Suprapubic skin (tissue), 4 donors: ENCODE results near the gene NTPCR. TPM values are rescaled to one million over a fixed set of nuclear protein-coding genes. Genes with fewer than 3 reads are reported as not detected.

ENCODE experiments used
- DNase-seq, 2 donors: peaks; one replicate each; pipeline ENCODE4 v3.0.0-alpha.2; 2019; ENCODE audit warnings: low spot score in 2 of 2
- H3K27ac ChIP-seq: fragments of 200-600 bp; sonication (generic); one replicate; pipeline ENCODE4 v1.5.1; 2019
- H3K27me3 ChIP-seq: fragments of 200-600 bp; sonication (generic); one replicate; pipeline ENCODE4 v1.5.1; 2019
- H3K36me3 ChIP-seq: fragments of 200-600 bp; sonication (generic); one replicate; pipeline ENCODE4 v1.5.1; 2019
- H3K4me1 ChIP-seq: fragments of 200-600 bp; sonication (generic); one replicate; pipeline ENCODE4 v1.5.1; 2019
- H3K4me3 ChIP-seq: fragments of 200-600 bp; sonication (generic); one replicate; pipeline ENCODE4 v1.5.1; 2019; ENCODE audit warnings: mild to moderate bottlenecking
- H3K9me3 ChIP-seq: fragments of 200-600 bp; sonication (generic); one replicate; pipeline ENCODE4 v1.5.1; 2019
- EP300 ChIP-seq: sonication (generic); formaldehyde crosslinking; IDR thresholded peaks from one replicate; pipeline ENCODE4 v1.6.1; 2017; ENCODE audit warnings: antibody characterized with exemption
- POLR2A ChIP-seq, 2 donors: fragments of 450-650 bp; IDR thresholded peaks; one replicate each; pipeline ENCODE4 v1.6.1; 2017; ENCODE audit warnings: antibody characterized with exemption in 2 of 2, mild to moderate bottlenecking in 2 of 2, moderate library complexity in 2 of 2
- POLR2AphosphoS5 ChIP-seq, 3 donors: sonication (generic); formaldehyde crosslinking; IDR thresholded peaks; one replicate each; pipeline ENCODE4 v1.6.1; 2017; ENCODE audit warnings: antibody characterized with exemption in 3 of 3
- WGBS: methylation state at CpG from one replicate; pipeline ENCODE4 v1.1.5; 2018; 5-methylcytosine and 5-hydroxymethylcytosine counted together
- total RNA-seq, 4 donors: library from RNA; depleted of rRNA; stranded (reverse); fragments of >200 nt; gene quantifications; one replicate each; pipeline ENCODE4 v1.1.0, GENCODE V29; 2016
- TF ChIP-seq, protein P1 (sequence below), 2 donors: fragments of 200-600 bp in 1 of 2; fragments of 450-650 bp in 1 of 2; sonication (generic) in 1 of 2; IDR thresholded peaks; one replicate each; pipeline ENCODE4 v1.5.1; 2016 to 2019; ENCODE audit warnings: antibody characterized with exemption in 2 of 2, mild to moderate bottlenecking in 1 of 2, moderate library complexity in 1 of 2

The NTPCR gene
- total RNA-seq, 4 donors from 2014 or later, result 18.6 to 35.9 (median 28.4) TPM

DNA sequence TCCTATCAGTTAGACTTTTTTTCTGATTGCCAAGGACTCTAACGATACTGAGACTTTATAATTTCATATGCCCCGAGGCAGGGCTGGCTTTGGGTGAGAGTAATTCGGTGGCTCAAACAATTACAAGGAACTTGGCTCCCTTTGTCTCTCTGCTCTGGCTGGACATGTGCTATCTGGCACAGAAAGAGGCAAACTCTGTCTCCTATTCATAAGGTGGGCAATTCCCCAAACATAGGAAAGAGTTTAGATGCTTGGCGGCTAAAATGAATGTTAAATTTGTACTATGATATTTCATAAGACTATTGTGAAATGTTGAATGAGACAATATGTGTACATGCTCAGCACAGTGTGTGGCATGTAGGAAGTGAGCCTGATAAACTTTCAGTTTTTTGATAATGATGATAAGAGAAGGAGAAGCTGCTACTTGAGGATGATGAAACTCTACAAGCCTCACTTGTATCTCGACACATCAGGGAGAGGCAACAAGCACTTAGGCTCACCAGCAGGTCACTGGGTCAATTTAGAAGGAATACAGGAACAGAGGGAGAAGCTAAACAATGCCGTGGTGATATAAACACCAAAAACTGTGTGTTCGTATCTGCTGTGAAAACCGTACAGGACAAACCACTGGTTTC lies 12.6 kb upstream of the NTPCR start:
- DNase-seq, result no peak
- Histone ChIP-seq H3K27me3 (no peaks in the 10 kb centered on the region), H3K4me3 (no peak overlapping the region), H3K9me3 (no peaks in the 10 kb centered on the region), H3K4me1 (peaks cover 5% of the 10 kb centered on the region), H3K36me3 (no peaks in the 10 kb centered on the region), H3K27ac (no peak overlapping the region)
- TF ChIP-seq POLR2AphosphoS5 (IDR thresholded peaks at IDR 0.05), result no peak
- no peak for TF ChIP-seq POLR2A (IDR thresholded peaks at IDR 0.05)
- TF ChIP-seq, protein P1, sequence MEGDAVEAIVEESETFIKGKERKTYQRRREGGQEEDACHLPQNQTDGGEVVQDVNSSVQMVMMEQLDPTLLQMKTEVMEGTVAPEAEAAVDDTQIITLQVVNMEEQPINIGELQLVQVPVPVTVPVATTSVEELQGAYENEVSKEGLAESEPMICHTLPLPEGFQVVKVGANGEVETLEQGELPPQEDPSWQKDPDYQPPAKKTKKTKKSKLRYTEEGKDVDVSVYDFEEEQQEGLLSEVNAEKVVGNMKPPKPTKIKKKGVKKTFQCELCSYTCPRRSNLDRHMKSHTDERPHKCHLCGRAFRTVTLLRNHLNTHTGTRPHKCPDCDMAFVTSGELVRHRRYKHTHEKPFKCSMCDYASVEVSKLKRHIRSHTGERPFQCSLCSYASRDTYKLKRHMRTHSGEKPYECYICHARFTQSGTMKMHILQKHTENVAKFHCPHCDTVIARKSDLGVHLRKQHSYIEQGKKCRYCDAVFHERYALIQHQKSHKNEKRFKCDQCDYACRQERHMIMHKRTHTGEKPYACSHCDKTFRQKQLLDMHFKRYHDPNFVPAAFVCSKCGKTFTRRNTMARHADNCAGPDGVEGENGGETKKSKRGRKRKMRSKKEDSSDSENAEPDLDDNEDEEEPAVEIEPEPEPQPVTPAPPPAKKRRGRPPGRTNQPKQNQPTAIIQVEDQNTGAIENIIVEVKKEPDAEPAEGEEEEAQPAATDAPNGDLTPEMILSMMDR (IDR thresholded peaks at IDR 0.05), result no peak
- TF ChIP-seq EP300, result no peak
- 30% methylated on average over 8 of the region's 8 CpGs for WGBS

DNA sequence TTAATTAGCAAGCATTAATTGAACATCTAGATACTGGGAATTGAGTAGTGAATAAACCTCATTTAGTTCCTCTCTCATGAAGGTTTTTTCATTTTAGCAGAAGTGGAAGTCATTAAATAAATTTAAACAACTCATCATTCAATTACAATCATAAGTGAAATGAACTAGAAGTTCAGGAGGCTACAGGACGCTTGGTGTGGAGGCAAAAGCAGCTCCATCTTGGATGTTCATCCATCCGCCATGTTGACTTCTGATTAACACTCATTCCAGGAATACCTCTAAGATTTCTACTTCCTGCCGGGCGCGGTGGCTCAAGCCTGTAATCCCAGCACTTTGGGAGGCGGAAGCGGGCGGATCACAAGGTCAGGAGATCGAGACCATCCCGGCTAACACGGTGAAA lies 11.5 kb upstream of the NTPCR start:
- Histone ChIP-seq H3K27ac (no peak overlapping the region), H3K4me3 (no peak overlapping the region), H3K27me3 (no peaks in the 10 kb centered on the region), H3K9me3 (no peaks in the 10 kb centered on the region), H3K36me3 (no peaks in the 10 kb centered on the region), H3K4me1 (peaks cover 5% of the 10 kb centered on the region)
- TF ChIP-seq POLR2AphosphoS5 (IDR thresholded peaks at IDR 0.05), result no peak
- no peak for DNase-seq
- WGBS, result 91% methylated on average over 11 of the region's 11 CpGs

DNA sequence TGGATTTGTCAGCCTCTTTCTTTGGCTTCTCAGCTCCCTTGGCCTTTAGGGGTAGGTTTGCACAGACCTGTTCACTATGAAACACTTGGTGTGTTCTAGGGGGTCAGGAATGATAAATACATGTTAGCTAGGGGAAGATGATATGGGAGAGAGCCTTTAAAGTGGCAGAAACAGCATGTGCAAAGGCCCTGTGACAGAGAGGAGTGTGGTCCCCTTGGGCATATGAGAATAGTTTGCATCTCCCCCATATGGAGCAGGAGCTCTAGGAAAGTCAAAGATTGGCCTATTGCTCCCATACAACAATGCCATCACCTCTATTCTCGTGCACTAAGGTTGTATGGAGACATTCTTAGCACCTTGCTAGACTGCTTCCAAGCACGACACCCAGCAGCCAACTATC lies 10.7 kb upstream of the NTPCR start:
- no peak overlapping the region for H3K4me3 ChIP-seq
- H3K27ac ChIP-seq, result no peak overlapping the region
- H3K4me1 ChIP-seq, result peaks cover 5% of the 10 kb centered on the region
- WGBS, result 85% methylated on average over 2 of the region's 2 CpGs
- TF ChIP-seq EP300, result no peak
- TF ChIP-seq POLR2AphosphoS5 (IDR thresholded peaks at IDR 0.05), result no peak
- TF ChIP-seq, protein P1 (IDR thresholded peaks at IDR 0.05), result no peak
- TF ChIP-seq POLR2A (IDR thresholded peaks at IDR 0.05), result no peak
- H3K27me3 ChIP-seq, result no peaks in the 10 kb centered on the region
- no peaks in the 10 kb centered on the region for H3K36me3 ChIP-seq
- no peaks in the 10 kb centered on the region for H3K9me3 ChIP-seq
- no peak for DNase-seq

DNA sequence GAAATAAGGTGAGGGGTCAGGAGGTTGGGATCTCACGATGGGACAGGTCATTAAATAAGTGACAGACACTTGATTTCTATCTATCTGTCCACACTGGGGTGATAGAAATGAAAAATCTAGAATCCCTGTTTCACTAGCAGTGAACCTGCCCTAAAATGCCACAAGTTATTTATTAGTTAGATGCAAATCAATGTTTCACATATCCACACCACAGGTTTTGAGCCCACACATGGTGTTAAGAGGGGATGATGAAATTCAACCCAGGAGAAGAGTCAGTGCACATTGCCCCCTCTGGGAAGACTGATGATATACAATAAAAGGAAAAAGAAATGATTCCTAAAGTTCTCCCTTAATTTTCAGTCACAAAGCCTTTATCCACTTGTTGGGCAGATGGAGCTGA lies 10.1 kb upstream of the NTPCR start:
- H3K27me3 ChIP-seq, result no peaks in the 10 kb centered on the region
- 60% methylated on average over 1 of the region's 1 CpG for WGBS
- TF ChIP-seq EP300 (no peak), POLR2AphosphoS5 (IDR thresholded peaks at IDR 0.05) (no peak), POLR2A (IDR thresholded peaks at IDR 0.05) (no peak)

DNA sequence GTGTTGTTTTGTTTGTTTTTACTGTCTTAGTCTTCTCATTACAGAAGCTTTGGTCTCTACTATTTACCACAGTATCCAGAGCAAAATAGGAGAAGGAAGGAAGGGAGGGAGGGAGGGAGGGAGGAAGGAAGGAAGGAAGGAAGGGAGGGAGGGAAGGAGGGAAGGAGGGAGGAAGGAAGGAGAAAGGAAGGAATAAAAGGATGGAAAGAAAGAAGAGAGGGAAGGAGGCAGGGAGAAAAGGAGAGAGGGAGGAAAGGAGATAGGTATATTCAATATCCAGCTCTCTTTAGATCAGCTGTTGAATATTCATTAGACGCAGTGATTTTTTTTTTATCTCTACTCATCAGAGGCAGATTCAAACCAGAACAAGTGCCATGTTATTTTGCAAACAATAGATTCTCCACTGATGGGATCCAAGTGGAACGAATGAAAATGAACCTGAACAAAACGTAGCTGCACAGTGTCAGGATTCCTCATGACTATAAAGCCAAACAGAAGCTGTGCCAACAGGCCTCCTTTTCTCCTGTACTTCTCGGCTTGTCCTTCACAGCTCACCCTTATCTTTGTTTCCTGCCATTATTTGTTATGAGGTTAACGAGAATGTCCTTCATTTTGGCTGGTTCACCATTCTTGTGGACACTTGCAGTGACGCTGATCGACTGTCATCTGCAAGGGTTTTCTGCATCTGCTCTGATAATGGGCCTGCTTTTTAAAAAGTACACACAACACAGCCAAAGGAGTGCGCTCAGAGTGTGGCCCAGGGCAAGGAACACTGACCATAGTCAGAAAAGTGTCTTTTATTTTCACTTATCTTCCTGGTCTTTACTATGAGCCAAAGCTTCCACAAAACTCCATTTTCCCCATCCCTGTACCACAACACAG lies 7.8 kb upstream of the NTPCR start:
- DNase-seq, result no peak
- Histone ChIP-seq H3K4me3 (no peak overlapping the region), H3K27ac (no peak overlapping the region), H3K9me3 (no peaks in the 10 kb centered on the region), H3K27me3 (no peaks in the 10 kb centered on the region), H3K4me1 (peaks cover 3% of the 10 kb centered on the region), H3K36me3 (no peaks in the 10 kb centered on the region)
- TF ChIP-seq, protein P1 (IDR thresholded peaks at IDR 0.05), result no peak
- TF ChIP-seq POLR2A (IDR thresholded peaks at IDR 0.05), result no peak
- no peak for TF ChIP-seq POLR2AphosphoS5 (IDR thresholded peaks at IDR 0.05)
- WGBS, result 84% methylated on average over 8 of the region's 8 CpGs

More for the DNA sequence above, 10.1 kb upstream of the NTPCR start:
- peaks cover 5% of the 10 kb centered on the region for H3K4me1 ChIP-seq
- no peak overlapping the region for H3K4me3 ChIP-seq
- no peaks in the 10 kb centered on the region for H3K9me3 ChIP-seq
- H3K27ac ChIP-seq, result no peak overlapping the region
- no peaks in the 10 kb centered on the region for H3K36me3 ChIP-seq
- DNase-seq, result no peak

DNA sequence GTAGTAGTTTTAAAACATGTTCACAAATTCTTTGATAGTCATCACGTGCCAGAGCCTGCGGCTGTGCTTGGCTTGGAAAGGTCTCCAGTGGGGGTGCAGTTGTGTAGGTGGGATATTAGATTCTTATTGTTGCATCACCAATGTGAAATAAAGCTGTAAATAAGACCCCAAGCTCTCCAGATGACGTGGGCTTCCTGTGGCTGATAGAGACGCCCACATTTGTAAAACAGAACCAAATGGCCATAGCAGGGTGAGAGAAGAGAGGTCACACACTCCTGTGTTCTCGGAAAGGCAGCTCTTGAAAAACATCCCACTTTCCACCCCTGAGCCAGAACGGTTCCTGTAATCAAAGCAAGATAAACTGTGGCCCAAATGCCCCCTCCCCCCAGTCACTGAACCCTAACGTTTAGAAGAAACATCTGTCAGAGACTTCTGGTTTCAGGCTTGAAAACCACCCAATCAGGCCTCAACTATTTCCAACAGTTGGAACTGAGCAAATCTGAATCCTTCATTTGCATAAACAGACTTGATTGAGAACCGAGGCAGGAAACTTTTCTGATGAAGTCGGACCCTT lies 6.6 kb upstream of the NTPCR start:
- 47% methylated on average over 9 of the region's 9 CpGs for WGBS
- TF ChIP-seq POLR2AphosphoS5 (IDR thresholded peaks at IDR 0.05), result no peak
- TF ChIP-seq, protein P1 (IDR thresholded peaks at IDR 0.05), result no peak
- no peak for TF ChIP-seq POLR2A (IDR thresholded peaks at IDR 0.05)
- no peak for TF ChIP-seq EP300
- no peak overlapping the region for H3K4me3 ChIP-seq

More for the DNA sequence above, 6.6 kb upstream of the NTPCR start:
- no peaks in the 10 kb centered on the region for H3K36me3 ChIP-seq
- no peaks in the 10 kb centered on the region for H3K27me3 ChIP-seq
- no peaks in the 10 kb centered on the region for H3K9me3 ChIP-seq
- H3K27ac ChIP-seq, result no peak overlapping the region
- no peak for DNase-seq
- no peaks in the 10 kb centered on the region for H3K4me1 ChIP-seq
